Natural killer cell (primary cell): Measurements from ENCODE around the gene PCSK4. TPM values are rescaled to one million over a fixed set of nuclear protein-coding genes. Genes with fewer than 3 reads are reported as not detected.

ENCODE experiments used
- ATAC-seq, 3 donors: fragments of 150-1000 bp in 2 of 3; fragments of 200-7000 bp in 1 of 3; cut with Tn5 transposase; 1 replicate in 1 of 3; 2 replicates in 2 of 3; pipeline ENCODE4 v1.10.0; 2021; ENCODE audit warnings: mild to moderate bottlenecking in 2 of 3, moderate library complexity in 2 of 3
- DNase-seq, 2 donors: peaks; one replicate each; pipeline versions ENCODE4 v3.0.0 to v3.0.0-alpha.2; 2013 to 2021; ENCODE audit warnings: mixed read lengths in 1 of 2
- H3K27ac ChIP-seq: one replicate; pipeline ENCODE4 v1.5.1; 2013; ENCODE audit warnings: mild to moderate bottlenecking, low read length
- H3K27me3 ChIP-seq: one replicate; pipeline ENCODE4 v1.6.1; 2013; ENCODE audit warnings: low read length; ENCODE audit not compliant: control insufficient read depth, insufficient read depth
- H3K36me3 ChIP-seq: one replicate; pipeline ENCODE4 v1.6.1; 2013; ENCODE audit warnings: low read length; ENCODE audit not compliant: control insufficient read depth, insufficient read depth
- H3K4me1 ChIP-seq: one replicate; pipeline ENCODE4 v1.6.1; 2013; ENCODE audit warnings: low read length; ENCODE audit not compliant: control insufficient read depth, insufficient read depth
- H3K4me3 ChIP-seq: one replicate; pipeline ENCODE4 v1.5.1; 2013; ENCODE audit warnings: low read length
- H3K9me3 ChIP-seq: one replicate; pipeline ENCODE4 v1.6.1; 2013; ENCODE audit warnings: low read length; ENCODE audit not compliant: control insufficient read depth, insufficient read depth
- H3K27ac Mint-ChIP-seq, 2 donors: one replicate each; pipeline ENCODE4 v1.8.0; 2022; ENCODE audit warnings: mild to moderate bottlenecking in 2 of 2, mixed read lengths in 2 of 2, moderate library complexity in 1 of 2
- H3K27me3 Mint-ChIP-seq, 2 donors: one replicate each; pipeline ENCODE4 v1.8.0; 2022; ENCODE audit warnings: low read depth in 2 of 2, mixed read lengths in 2 of 2
- H3K36me3 Mint-ChIP-seq: one replicate; pipeline ENCODE4 v1.8.0; 2022; ENCODE audit warnings: mixed read lengths
- H3K4me1 Mint-ChIP-seq, 2 donors: one replicate each; pipeline ENCODE4 v1.8.0; 2022; ENCODE audit warnings: mixed read lengths in 2 of 2
- H3K4me3 Mint-ChIP-seq: one replicate; pipeline ENCODE4 v1.8.0; 2022; ENCODE audit warnings: mild to moderate bottlenecking, moderate library complexity, mixed read lengths
- H3K9me3 Mint-ChIP-seq, 2 donors: one replicate each; pipeline ENCODE4 v1.8.0; 2022; ENCODE audit warnings: mixed read lengths in 2 of 2
- CTCF ChIP-seq: fragments of 200-600 bp; IDR thresholded peaks from one replicate; pipeline ENCODE4 v1.8.0; 2022; ENCODE audit warnings: antibody characterized with exemption
- WGBS: methylation state at CpG from one replicate; pipeline ENCODE4 v1.1.7; 2013; ENCODE audit warnings: missing lambda C conversion rate; ENCODE audit not compliant: insufficient coverage; 5-methylcytosine and 5-hydroxymethylcytosine counted together
- intact Hi-C: fragments of 100-400 bp; cut with micrococcal nuclease; formaldehyde crosslinking; loops from one replicate; pipeline ENCODE4 v1.14.2; 2022
- total RNA-seq, 4 donors: library from RNA; stranded (reverse); fragments of 120-200 nt in 1 of 4; gene quantifications; one replicate each; pipeline versions ENCODE4 v1.2.3 to v1.2.4, GENCODE V29; 2013 to 2022

Gene PCSK4
- total RNA-seq, 3 donors from 2014 or later (not counting 1 experiment from before 2014, with no cell fraction given): 4.1 to 6.0 (median 5.3) TPM

GRCh38 chr19:1491849-1492170, 1.7 kb upstream of the PCSK4 start:
- TF ChIP-seq CTCF: no peak
- no peak overlapping the region for H3K4me3 ChIP-seq
- peaks cover 18% of the 10 kb centered on the region for H3K4me1 ChIP-seq
- Mint-ChIP-seq H3K27ac (peak overlapping the region in 1 of 2 donors; percentile 58), H3K4me3 (peak overlapping the region; percentile 74), H3K9me3 (no peaks in the 10 kb centered on the region), H3K27me3 (no peaks in the 10 kb centered on the region), H3K4me1 (peaks cover 17 to 18% of the 10 kb centered on the region in 2 donors), H3K36me3 (no peaks in the 10 kb centered on the region)
- WGBS: 78% methylated on average over 10 of the region's 12 CpGs
- H3K9me3 ChIP-seq: no peaks in the 10 kb centered on the region
- DNase-seq (peak in 1 of 2 donors; percentile 16), ATAC-seq (no peak)
- no peak overlapping the region for H3K27ac ChIP-seq
- intact Hi-C loops: loop anchor here (10.0 kb wide), 1 partner anchor 217 kb away; the partner anchor contains the start of gene FAM174C
- H3K36me3 ChIP-seq: no peaks in the 10 kb centered on the region
- H3K27me3 ChIP-seq: no peaks in the 10 kb centered on the region

GRCh38 chr19:1491114-1491848, 1.1 kb upstream of the PCSK4 start, which contains the start of gene REEP6:
REEP6 (plus strand) TSS chr19:1491181; CDS start chr19:1491270, 89 bp downstream.
- Mint-ChIP-seq H3K4me3 (peak within 1 kb of the TSS; percentile 87), H3K27me3 (no peaks in the 10 kb centered on the region), H3K4me1 (peaks cover 17 to 18% of the 10 kb centered on the region in 2 donors), H3K27ac (peak within 1 kb of the TSS; percentile 80), H3K36me3 (no peaks in the 10 kb centered on the region), H3K9me3 (no peaks in the 10 kb centered on the region)
- peak within 1 kb of the TSS; percentile 68 for H3K27ac ChIP-seq
- TF ChIP-seq CTCF: no peak
- 4% methylated on average over 73 of the region's 73 CpGs for WGBS
- DNase-seq: peak in 1 of 2 donors; percentile 17
- H3K27me3 ChIP-seq: no peaks in the 10 kb centered on the region
- peak within 1 kb of the TSS; percentile 56 for H3K4me3 ChIP-seq
- H3K36me3 ChIP-seq: no peaks in the 10 kb centered on the region
- no peaks in the 10 kb centered on the region for H3K9me3 ChIP-seq
- peaks cover 18% of the 10 kb centered on the region for H3K4me1 ChIP-seq
- no peak for ATAC-seq
- intact Hi-C loops: loop anchor here (10.0 kb wide), 1 partner anchor 216 kb away; the partner anchor contains the start of gene FAM174C

- DNase-seq (peak in 1 of 2 donors; percentile 36), ATAC-seq (no peak)
- H3K27me3 ChIP-seq: no peaks in the 10 kb centered on the region
- Mint-ChIP-seq H3K9me3 (no peaks in the 10 kb centered on the region), H3K36me3 (no peaks in the 10 kb centered on the region), H3K27ac (peak overlapping the region in 1 of 2 donors; percentile 66), H3K4me3 (peak overlapping the region; percentile 69), H3K27me3 (no peaks in the 10 kb centered on the region), H3K4me1 (peaks cover 17 to 18% of the 10 kb centered on the region in 2 donors)
- peak overlapping the region; percentile 56 for H3K4me3 ChIP-seq
- H3K4me1 ChIP-seq: peaks cover 18% of the 10 kb centered on the region
- no peaks in the 10 kb centered on the region for H3K36me3 ChIP-seq
- no peaks in the 10 kb centered on the region for H3K9me3 ChIP-seq
- no peak for TF ChIP-seq CTCF
- H3K27ac ChIP-seq: peak overlapping the region; percentile 65
- 8% methylated on average over 35 of the region's 37 CpGs for WGBS
- intact Hi-C loops: loop anchor here (1.0 to 10.0 kb wide), 3 partner anchors 10 to 215 kb away; partner anchors contain the start of genes C19orf25 and FAM174C
Observed at GRCh38 chr19:1489463-1490310, 463 bp downstream of the PCSK4 start.
